ENCODE data around the gene LTK.
"Not testable (repeated sequence)": the region's sequence is repeated elsewhere in the genome, so short reads cannot be mapped to it uniquely, and the experiment has no call there.

GRCh38 chr15:41469644-41470043, 44.0 kb downstream of the LTK start:
- TF ChIP-seq, protein P1, sequence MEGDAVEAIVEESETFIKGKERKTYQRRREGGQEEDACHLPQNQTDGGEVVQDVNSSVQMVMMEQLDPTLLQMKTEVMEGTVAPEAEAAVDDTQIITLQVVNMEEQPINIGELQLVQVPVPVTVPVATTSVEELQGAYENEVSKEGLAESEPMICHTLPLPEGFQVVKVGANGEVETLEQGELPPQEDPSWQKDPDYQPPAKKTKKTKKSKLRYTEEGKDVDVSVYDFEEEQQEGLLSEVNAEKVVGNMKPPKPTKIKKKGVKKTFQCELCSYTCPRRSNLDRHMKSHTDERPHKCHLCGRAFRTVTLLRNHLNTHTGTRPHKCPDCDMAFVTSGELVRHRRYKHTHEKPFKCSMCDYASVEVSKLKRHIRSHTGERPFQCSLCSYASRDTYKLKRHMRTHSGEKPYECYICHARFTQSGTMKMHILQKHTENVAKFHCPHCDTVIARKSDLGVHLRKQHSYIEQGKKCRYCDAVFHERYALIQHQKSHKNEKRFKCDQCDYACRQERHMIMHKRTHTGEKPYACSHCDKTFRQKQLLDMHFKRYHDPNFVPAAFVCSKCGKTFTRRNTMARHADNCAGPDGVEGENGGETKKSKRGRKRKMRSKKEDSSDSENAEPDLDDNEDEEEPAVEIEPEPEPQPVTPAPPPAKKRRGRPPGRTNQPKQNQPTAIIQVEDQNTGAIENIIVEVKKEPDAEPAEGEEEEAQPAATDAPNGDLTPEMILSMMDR (optimal IDR thresholded peaks at IDR 0.05 in 1 of 3, IDR thresholded peaks at IDR 0.05 in 1 of 3, conservative IDR thresholded peaks at IDR 0.05 in 1 of 3; ENCODE audit: extremely low read depth in 1 of 3, insufficient read depth in 2 of 3, low read length in 3 of 3), result not testable (repeated sequence)
- TF ChIP-seq EZH2 (IDR thresholded peaks at IDR 0.05; ENCODE audit: low read length), result not testable (repeated sequence)
